Vagina (tissue), 2 donors: ENCODE results near the gene TTC34. TPM values are rescaled to one million over a fixed set of nuclear protein-coding genes. Genes with fewer than 3 reads are reported as not detected.
"Not testable (repeated sequence)": the region's sequence is repeated elsewhere in the genome, so short reads cannot be mapped to it uniquely, and the experiment has no call there.

ENCODE experiments used
- DNase-seq, 2 donors: peaks; one replicate each; pipeline ENCODE4 v3.0.0-alpha.2; 2017; ENCODE audit errors: extremely low spot score in 2 of 2
- H3K27ac ChIP-seq: fragments of 200-600 bp; sonication (generic); one replicate; pipeline ENCODE4 v1.5.1; 2019
- H3K27me3 ChIP-seq: fragments of 200-600 bp; sonication (generic); one replicate; pipeline ENCODE4 v1.5.1; 2019
- H3K36me3 ChIP-seq, 2 donors: fragments of 200-600 bp; sonication (generic); one replicate each; pipeline ENCODE4 v1.5.1; 2017 to 2019
- H3K4me1 ChIP-seq: fragments of 200-600 bp; sonication (generic); one replicate; pipeline ENCODE4 v1.5.1; 2019
- H3K4me3 ChIP-seq, 2 donors: fragments of 200-600 bp; sonication (generic); 1 replicate in 1 of 2; 2 replicates in 1 of 2; pipeline ENCODE4 v1.5.1; 2016 to 2019
- H3K9me3 ChIP-seq: fragments of 200-600 bp; sonication (generic); one replicate; pipeline ENCODE4 v1.5.1; 2019
- POLR2A ChIP-seq, 2 donors: fragments of 450-650 bp; IDR thresholded peaks; one replicate each; pipeline ENCODE4 v1.6.1; 2017; ENCODE audit warnings: antibody characterized with exemption in 2 of 2, mild to moderate bottlenecking in 2 of 2, moderate library complexity in 2 of 2
- POLR2AphosphoS5 ChIP-seq, 2 donors: sonication (generic); formaldehyde crosslinking; IDR thresholded peaks; one replicate each; pipeline ENCODE4 v1.9.0; 2017; ENCODE audit warnings: antibody characterized with exemption in 2 of 2, mild to moderate bottlenecking in 2 of 2, low read depth in 1 of 2; ENCODE audit not compliant: insufficient read depth in 1 of 2
- intact Hi-C: fragments of 100-400 bp; cut with DNase I; formaldehyde crosslinking; loops from one replicate; pipeline ENCODE4 v1.15.1; 2023
- total RNA-seq: library from RNA; depleted of rRNA; stranded (reverse); fragments of >200 nt; gene quantifications from one replicate; pipeline ENCODE4 v1.2.3, GENCODE V29; 2016
- TF ChIP-seq, protein P1 (sequence below), 3 experiments: fragments of 450-650 bp in 2 of 3; fragments of 200-600 bp in 1 of 3; sonication (generic) in 1 of 3; IDR thresholded peaks; one replicate each; pipeline ENCODE4 v1.5.1; 2017 to 2019; ENCODE audit warnings: antibody characterized with exemption in 3 of 3, mild to moderate bottlenecking in 2 of 3, moderate library complexity in 2 of 3

Gene TTC34
- total RNA-seq, 1 donor from 2014 or later, result under 0.01 TPM

DNA sequence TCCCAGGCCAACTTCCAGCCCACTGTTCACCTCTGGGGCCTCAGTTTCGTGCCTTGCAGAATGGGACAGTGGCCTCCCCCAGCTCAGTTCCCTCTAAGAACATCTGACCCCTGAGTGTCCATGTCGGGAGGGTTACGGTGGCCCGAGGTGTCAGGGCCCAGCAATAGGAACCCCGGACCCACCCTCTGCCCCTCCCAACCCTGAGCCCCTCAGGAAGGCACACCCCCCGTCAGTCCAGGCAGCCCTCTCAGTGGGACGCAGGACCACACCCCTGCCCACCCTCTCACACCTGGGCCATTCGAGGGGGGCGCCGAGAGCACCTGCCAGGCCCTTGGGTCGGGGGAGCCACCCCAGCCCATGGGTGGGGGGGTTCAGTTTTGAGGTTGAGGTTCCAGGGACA is 447 bp downstream of the TTC34 start:
- H3K9me3 ChIP-seq, result no peaks in the 10 kb centered on the region
- H3K27ac ChIP-seq, result no peak overlapping the region
- H3K27me3 ChIP-seq, result no peaks in the 10 kb centered on the region
- TF ChIP-seq, protein P1, sequence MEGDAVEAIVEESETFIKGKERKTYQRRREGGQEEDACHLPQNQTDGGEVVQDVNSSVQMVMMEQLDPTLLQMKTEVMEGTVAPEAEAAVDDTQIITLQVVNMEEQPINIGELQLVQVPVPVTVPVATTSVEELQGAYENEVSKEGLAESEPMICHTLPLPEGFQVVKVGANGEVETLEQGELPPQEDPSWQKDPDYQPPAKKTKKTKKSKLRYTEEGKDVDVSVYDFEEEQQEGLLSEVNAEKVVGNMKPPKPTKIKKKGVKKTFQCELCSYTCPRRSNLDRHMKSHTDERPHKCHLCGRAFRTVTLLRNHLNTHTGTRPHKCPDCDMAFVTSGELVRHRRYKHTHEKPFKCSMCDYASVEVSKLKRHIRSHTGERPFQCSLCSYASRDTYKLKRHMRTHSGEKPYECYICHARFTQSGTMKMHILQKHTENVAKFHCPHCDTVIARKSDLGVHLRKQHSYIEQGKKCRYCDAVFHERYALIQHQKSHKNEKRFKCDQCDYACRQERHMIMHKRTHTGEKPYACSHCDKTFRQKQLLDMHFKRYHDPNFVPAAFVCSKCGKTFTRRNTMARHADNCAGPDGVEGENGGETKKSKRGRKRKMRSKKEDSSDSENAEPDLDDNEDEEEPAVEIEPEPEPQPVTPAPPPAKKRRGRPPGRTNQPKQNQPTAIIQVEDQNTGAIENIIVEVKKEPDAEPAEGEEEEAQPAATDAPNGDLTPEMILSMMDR (IDR thresholded peaks at IDR 0.05), result no peak
- no peak for TF ChIP-seq POLR2A (IDR thresholded peaks at IDR 0.05)
- no peak for TF ChIP-seq POLR2AphosphoS5 (IDR thresholded peaks at IDR 0.05; ENCODE audit: insufficient read depth in 1 of 2, low read depth in 1 of 2)
- no peak overlapping the region for H3K4me3 ChIP-seq
- H3K4me1 ChIP-seq, result no peaks in the 10 kb centered on the region
- no peak for DNase-seq
- no peaks in the 10 kb centered on the region for H3K36me3 ChIP-seq
- intact Hi-C loops, result loop anchor here (10.0 kb wide), 1 partner anchor 386 kb away; the partner anchor contains the start of gene PEX10

DNA sequence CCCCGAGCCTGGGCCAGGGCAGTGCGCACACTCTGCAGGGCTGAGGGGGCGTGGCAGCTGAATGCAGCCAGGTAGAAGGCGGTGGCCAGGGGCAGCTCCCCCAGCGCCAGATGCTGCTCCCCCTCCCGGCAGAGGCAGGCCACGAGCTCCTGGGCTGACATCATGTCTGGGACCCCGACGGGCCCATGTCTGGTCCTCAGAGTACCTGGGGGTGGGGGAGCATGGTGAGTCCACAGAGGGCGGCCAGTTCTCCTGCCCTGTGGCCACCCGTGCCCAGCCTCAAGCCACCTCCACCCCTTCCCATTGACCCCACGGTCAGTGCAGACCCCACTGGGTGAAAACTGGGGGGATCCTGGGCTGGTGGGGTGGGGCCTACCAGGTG is 838 bp downstream of the TTC34 start:
- H3K4me1 ChIP-seq, result no peaks in the 10 kb centered on the region
- no peak overlapping the region for H3K4me3 ChIP-seq
- no peak overlapping the region for H3K27ac ChIP-seq
- H3K9me3 ChIP-seq, result no peaks in the 10 kb centered on the region
- TF ChIP-seq POLR2A (IDR thresholded peaks at IDR 0.05) (no peak), POLR2AphosphoS5 (IDR thresholded peaks at IDR 0.05; ENCODE audit: insufficient read depth in 1 of 2, low read depth in 1 of 2) (no peak)
- TF ChIP-seq, protein P1 (IDR thresholded peaks at IDR 0.05), result no peak
- H3K27me3 ChIP-seq, result no peaks in the 10 kb centered on the region
- intact Hi-C loops, result loop anchor here (10.0 kb wide), 1 partner anchor 386 kb away; the partner anchor contains the start of gene PEX10
- no peaks in the 10 kb centered on the region for H3K36me3 ChIP-seq
- DNase-seq, result no peak

DNA sequence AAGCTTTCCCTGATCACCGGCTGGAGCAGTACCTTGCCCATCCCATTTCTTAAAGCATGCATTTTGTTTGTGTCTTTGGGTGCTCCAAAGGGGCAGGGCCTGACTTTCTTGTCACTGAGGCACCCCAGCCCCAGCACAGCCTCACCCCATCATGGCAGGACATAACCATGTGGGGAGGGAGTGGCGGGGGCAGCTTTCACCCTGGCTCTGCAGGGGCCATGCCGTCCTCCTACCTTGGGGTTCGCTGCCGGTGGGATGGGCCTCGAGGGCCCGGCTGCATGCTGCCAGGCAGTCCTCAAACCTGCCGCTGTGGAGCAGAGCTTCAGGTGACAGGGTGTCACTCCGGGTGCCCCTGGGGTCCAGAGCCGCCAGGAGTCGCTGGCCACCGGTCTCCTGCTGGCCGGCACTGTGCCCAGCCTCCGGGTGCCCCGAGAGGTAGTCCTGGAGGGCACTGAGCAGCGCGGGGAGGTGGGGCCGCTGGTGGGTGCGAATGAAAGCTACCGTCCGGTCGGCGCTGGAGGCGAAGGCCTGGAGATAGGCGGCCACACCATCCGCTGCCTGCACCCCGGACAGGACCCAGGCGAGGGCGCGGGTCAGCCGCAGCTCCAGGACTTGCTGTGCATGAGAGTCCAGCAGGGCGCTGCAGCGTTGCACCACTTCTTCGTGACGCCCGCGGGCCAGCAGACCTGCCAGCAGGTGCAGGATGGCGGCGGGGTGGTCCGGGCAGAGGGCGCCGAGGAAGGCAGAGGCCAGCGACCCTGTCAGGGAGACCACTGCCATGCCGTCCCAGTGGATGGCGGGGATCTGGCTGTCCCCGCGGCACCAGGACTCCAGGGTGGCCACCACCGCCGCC is 1.5 kb downstream of the TTC34 start:
- no peaks in the 10 kb centered on the region for H3K36me3 ChIP-seq
- no peaks in the 10 kb centered on the region for H3K4me1 ChIP-seq
- no peak overlapping the region for H3K4me3 ChIP-seq
- intact Hi-C loops, result loop anchor here (10.0 kb wide), 1 partner anchor 385 kb away; the partner anchor contains the start of gene PEX10
- H3K27ac ChIP-seq, result no peak overlapping the region
- TF ChIP-seq POLR2AphosphoS5 (IDR thresholded peaks at IDR 0.05; ENCODE audit: insufficient read depth in 1 of 2, low read depth in 1 of 2) (no peak), POLR2A (IDR thresholded peaks at IDR 0.05) (no peak)
- TF ChIP-seq, protein P1 (IDR thresholded peaks at IDR 0.05), result no peak
- DNase-seq, result no peak
- H3K9me3 ChIP-seq, result no peaks in the 10 kb centered on the region
- no peaks in the 10 kb centered on the region for H3K27me3 ChIP-seq

DNA sequence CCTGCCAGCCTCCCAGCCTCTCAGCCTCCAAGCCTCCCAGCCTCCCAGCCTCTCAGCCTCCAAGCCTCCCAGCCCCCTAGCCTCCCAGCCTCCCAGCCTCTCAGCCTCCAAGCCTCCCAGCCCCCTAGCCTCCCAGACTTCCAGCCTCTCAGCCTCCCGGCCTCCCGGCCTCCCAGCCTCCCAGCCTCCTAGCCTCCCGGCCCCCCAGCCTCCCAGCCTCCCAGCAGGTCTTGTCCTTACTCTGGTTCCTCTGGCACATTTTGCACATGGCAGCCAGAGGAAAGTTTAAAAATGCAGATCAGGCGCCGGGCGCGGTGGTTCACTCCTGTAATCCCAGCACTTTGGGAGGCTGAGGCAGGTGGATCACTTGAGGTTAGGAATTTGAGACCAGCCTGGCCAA is 2.5 kb downstream of the TTC34 start:
- DNase-seq, H3K27me3 ChIP-seq, H3K36me3 ChIP-seq: not testable (repeated sequence)

DNA sequence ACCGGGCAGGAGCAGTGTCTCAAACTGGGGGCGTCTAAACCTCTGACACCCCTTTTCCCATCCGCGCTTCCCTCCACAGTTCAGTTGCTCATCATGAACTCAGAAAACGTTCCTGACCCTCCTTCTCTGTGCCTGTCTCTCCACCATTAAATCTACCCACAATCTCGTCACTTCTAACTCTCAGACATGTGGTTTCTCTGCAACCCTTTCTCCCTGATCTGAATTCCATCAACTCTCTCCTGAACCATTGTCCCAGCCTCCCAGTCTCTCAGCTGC is 3.8 kb downstream of the TTC34 start:
- no peak for DNase-seq
- Histone ChIP-seq H3K27ac (no peak overlapping the region), H3K4me1 (no peaks in the 10 kb centered on the region), H3K27me3 (no peaks in the 10 kb centered on the region), H3K36me3 (no peaks in the 10 kb centered on the region), H3K9me3 (peaks cover 4% of the 10 kb centered on the region), H3K4me3 (no peak overlapping the region)
- intact Hi-C loops, result no loop called here
- TF ChIP-seq POLR2A (IDR thresholded peaks at IDR 0.05), result no peak

More for the DNA sequence above, 2.5 kb downstream of the TTC34 start:
- H3K27ac ChIP-seq, H3K4me3 ChIP-seq, H3K9me3 ChIP-seq, H3K4me1 ChIP-seq, intact Hi-C loops: not testable (repeated sequence)
